H1 (cell line): Measurements from ENCODE around the gene ZNF148. TPM values are rescaled to one million over a fixed set of nuclear protein-coding genes. Genes with fewer than 3 reads are reported as not detected.

Experiments used
- ATF3 ChIP-seq: IDR thresholded peaks from 2 replicates; pipeline ENCODE4 v1.6.1; 2011; ENCODE audit warnings: low read depth, mild to moderate bottlenecking, low read length; ENCODE audit not compliant: insufficient read depth
- JUND ChIP-seq: IDR thresholded peaks from 2 replicates; pipeline ENCODE4 v1.6.1; 2011; ENCODE audit warnings: mild to moderate bottlenecking, improper control_type of control experiment, low read length
- MAFK ChIP-seq: IDR thresholded peaks from 2 replicates; pipeline ENCODE4 v1.6.1; 2012; ENCODE audit warnings: low read depth, mild to moderate bottlenecking, improper control_type of control experiment, low read length
- POU5F1 ChIP-seq: IDR thresholded peaks from 2 replicates; pipeline ENCODE4 v1.6.1; 2011; ENCODE audit warnings: low read depth, mild to moderate bottlenecking, low read length, moderate library complexity
- RBBP5 ChIP-seq: IDR thresholded peaks from 2 replicates; pipeline ENCODE4 v1.7.1; 2012; ENCODE audit warnings: low read depth, mild to moderate bottlenecking, inconsistent platforms, low read length, moderate library complexity, borderline replicate concordance
- SIX5 ChIP-seq: IDR thresholded peaks from 2 replicates; pipeline ENCODE4 v1.6.1; 2011; ENCODE audit warnings: mild to moderate bottlenecking, low read depth, low read length
- TAF7 ChIP-seq: optimal IDR thresholded peaks from 2 replicates; pipeline ENCODE3; 2011; ENCODE audit warnings: low read depth, mild to moderate bottlenecking, inconsistent platforms, low read length, moderate library complexity, borderline replicate concordance
- YY1 ChIP-seq: IDR thresholded peaks from 2 replicates; pipeline ENCODE4 v1.6.1; 2011; ENCODE audit warnings: low read depth, mild to moderate bottlenecking, low read length
- polyA plus RNA-seq, 7 experiments: library from polyadenylated mRNA; depleted of rRNA in 3 of 7; stranded (reverse) in 5 of 7; unstranded in 2 of 7; fragments of >200 nt in 5 of 7; fragments of 200-250 nt in 2 of 7; gene quantifications; 1 replicate in 5 of 7; 2 replicates in 1 of 7; 4 replicates in 1 of 7; pipeline versions ENCODE4 v1.2.1 to v1.2.3, GENCODE V29; 2011 to 2013; ENCODE audit warnings: missing spikeins in 2 of 7, mixed read lengths in 2 of 7
- total RNA-seq: library from RNA; stranded (reverse); fragmentation: NEBNext Ultra II Directional; extraction: Animal tissue kit (Norgen Biotek cat#: 25700); gene quantifications from 2 replicates; pipeline ENCODE4 v1.2.1, GENCODE V29; 2021
- TF ChIP-seq, protein P1 (sequence below): fragments of 300-600 bp; sonication (generic); IDR thresholded peaks from 2 replicates; pipeline ENCODE4 v1.7.1; 2012; ENCODE audit warnings: low read length, moderate library complexity, mild to moderate bottlenecking, inconsistent platforms; ENCODE audit not compliant: insufficient replicate concordance

ZNF148 gene
- total and polyA plus RNA-seq, 2 of the 8 experiments (the other 6 are each of a cell fraction or from before 2014, with no cell fraction given), result 3.7 to 22.6 TPM

DNA sequence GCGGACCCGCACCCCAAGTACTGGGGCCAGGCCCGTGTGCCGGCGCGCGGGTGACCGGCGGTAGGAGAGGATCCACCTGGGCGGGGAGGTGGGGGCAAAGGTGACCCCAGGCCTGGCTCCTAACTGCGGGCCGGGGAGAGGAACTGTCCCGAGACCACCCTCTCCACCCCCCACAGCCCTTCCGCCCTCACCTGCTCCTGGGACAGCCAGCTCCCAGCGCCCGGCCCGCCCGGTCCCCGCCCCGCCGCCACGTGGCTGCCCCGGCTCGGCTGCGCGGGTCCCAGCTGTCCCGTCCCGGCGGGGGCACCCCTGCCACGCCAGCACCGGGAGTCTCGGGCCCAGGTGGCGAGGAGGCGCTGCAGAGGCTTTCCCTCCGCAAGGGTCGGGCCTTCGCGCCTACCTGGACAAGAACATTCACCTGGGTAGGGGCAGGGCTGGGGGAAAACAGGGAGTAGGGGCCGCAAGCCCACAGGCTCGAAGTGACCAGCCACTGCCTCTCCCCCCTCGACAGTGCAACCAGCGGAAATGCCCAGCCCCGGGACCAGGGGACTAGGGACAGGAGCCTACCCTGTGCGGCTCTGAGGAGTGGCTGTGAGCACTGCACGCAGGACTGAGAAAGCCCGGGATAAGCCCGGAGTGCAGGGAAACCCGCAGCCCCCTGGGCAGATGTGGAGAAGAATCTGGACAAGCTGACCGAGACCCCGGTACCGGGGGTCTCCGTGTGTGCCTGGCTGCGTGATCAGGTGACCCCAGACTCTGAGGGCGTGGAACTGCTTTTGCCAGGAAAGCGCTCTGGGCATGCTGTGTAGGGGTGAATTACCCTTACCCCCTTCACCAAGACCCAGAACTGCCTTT lies 162.4 kb downstream of the ZNF148 start, which contains the start of gene SLC12A8 (continued):
- TF ChIP-seq, protein P1, sequence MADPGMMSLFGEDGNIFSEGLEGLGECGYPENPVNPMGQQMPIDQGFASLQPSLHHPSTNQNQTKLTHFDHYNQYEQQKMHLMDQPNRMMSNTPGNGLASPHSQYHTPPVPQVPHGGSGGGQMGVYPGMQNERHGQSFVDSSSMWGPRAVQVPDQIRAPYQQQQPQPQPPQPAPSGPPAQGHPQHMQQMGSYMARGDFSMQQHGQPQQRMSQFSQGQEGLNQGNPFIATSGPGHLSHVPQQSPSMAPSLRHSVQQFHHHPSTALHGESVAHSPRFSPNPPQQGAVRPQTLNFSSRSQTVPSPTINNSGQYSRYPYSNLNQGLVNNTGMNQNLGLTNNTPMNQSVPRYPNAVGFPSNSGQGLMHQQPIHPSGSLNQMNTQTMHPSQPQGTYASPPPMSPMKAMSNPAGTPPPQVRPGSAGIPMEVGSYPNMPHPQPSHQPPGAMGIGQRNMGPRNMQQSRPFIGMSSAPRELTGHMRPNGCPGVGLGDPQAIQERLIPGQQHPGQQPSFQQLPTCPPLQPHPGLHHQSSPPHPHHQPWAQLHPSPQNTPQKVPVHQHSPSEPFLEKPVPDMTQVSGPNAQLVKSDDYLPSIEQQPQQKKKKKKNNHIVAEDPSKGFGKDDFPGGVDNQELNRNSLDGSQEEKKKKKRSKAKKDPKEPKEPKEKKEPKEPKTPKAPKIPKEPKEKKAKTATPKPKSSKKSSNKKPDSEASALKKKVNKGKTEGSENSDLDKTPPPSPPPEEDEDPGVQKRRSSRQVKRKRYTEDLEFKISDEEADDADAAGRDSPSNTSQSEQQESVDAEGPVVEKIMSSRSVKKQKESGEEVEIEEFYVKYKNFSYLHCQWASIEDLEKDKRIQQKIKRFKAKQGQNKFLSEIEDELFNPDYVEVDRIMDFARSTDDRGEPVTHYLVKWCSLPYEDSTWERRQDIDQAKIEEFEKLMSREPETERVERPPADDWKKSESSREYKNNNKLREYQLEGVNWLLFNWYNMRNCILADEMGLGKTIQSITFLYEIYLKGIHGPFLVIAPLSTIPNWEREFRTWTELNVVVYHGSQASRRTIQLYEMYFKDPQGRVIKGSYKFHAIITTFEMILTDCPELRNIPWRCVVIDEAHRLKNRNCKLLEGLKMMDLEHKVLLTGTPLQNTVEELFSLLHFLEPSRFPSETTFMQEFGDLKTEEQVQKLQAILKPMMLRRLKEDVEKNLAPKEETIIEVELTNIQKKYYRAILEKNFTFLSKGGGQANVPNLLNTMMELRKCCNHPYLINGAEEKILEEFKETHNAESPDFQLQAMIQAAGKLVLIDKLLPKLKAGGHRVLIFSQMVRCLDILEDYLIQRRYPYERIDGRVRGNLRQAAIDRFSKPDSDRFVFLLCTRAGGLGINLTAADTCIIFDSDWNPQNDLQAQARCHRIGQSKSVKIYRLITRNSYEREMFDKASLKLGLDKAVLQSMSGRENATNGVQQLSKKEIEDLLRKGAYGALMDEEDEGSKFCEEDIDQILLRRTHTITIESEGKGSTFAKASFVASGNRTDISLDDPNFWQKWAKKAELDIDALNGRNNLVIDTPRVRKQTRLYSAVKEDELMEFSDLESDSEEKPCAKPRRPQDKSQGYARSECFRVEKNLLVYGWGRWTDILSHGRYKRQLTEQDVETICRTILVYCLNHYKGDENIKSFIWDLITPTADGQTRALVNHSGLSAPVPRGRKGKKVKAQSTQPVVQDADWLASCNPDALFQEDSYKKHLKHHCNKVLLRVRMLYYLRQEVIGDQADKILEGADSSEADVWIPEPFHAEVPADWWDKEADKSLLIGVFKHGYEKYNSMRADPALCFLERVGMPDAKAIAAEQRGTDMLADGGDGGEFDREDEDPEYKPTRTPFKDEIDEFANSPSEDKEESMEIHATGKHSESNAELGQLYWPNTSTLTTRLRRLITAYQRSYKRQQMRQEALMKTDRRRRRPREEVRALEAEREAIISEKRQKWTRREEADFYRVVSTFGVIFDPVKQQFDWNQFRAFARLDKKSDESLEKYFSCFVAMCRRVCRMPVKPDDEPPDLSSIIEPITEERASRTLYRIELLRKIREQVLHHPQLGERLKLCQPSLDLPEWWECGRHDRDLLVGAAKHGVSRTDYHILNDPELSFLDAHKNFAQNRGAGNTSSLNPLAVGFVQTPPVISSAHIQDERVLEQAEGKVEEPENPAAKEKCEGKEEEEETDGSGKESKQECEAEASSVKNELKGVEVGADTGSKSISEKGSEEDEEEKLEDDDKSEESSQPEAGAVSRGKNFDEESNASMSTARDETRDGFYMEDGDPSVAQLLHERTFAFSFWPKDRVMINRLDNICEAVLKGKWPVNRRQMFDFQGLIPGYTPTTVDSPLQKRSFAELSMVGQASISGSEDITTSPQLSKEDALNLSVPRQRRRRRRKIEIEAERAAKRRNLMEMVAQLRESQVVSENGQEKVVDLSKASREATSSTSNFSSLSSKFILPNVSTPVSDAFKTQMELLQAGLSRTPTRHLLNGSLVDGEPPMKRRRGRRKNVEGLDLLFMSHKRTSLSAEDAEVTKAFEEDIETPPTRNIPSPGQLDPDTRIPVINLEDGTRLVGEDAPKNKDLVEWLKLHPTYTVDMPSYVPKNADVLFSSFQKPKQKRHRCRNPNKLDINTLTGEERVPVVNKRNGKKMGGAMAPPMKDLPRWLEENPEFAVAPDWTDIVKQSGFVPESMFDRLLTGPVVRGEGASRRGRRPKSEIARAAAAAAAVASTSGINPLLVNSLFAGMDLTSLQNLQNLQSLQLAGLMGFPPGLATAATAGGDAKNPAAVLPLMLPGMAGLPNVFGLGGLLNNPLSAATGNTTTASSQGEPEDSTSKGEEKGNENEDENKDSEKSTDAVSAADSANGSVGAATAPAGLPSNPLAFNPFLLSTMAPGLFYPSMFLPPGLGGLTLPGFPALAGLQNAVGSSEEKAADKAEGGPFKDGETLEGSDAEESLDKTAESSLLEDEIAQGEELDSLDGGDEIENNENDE, result no peak
- TF ChIP-seq MAFK (no peak), RBBP5 (0 out of 2 replicates have a peak, but pooled peaks have one; percentile 9), YY1 (no peak), ATF3 (no peak), JUND (no peak), POU5F1 (no peak), SIX5 (no peak), TAF7 (no peak)
